GM15510 (cell line): ENCODE data around the gene FUOM.
A peak's percentile ranks its signal among the peaks of the same experiment; 100 is the strongest.

ENCODE experiments used
- POLR2A ChIP-seq: IDR thresholded peaks from 3 replicates; pipeline ENCODE4 v1.6.1; 2011; ENCODE audit warnings: borderline replicate concordance; ENCODE audit not compliant: insufficient read length; ENCODE audit errors: extremely low read depth

Gene FUOM

GRCh38 chr10:133357285-133358161, at the start of gene FUOM:
TSS of gene FUOM (minus strand) at chr10:133358019. CDS start at chr10:133358007, 12 bp downstream.
- peak; percentile 73 for TF ChIP-seq POLR2A

GRCh38 chr10:133405844-133406527, 48.2 kb upstream of the FUOM start:
- no peak for TF ChIP-seq POLR2A

GRCh38 chr10:133405272-133405671, 47.5 kb upstream of the FUOM start:
- TF ChIP-seq POLR2A, result no peak

- TF ChIP-seq POLR2A, result no peak
Measured at GRCh38 chr10:133403784-133404183, 46.0 kb upstream of the FUOM start.

- no peak for TF ChIP-seq POLR2A
Measured at GRCh38 chr10:133403359-133403758, 45.5 kb upstream of the FUOM start.

GRCh38 chr10:133401981-133402725, 44.3 kb upstream of the FUOM start:
- no peak for TF ChIP-seq POLR2A

GRCh38 chr10:133401500-133401899, 43.7 kb upstream of the FUOM start:
- TF ChIP-seq POLR2A, result no peak

- TF ChIP-seq POLR2A, result no peak
Measured at GRCh38 chr10:133400624-133401424, 43.0 kb upstream of the FUOM start.

- TF ChIP-seq POLR2A, result no peak
Measured at GRCh38 chr10:133399123-133399601, 41.3 kb upstream of the FUOM start.

- TF ChIP-seq POLR2A, result no peak
Measured at GRCh38 chr10:133397938-133398337, 40.1 kb upstream of the FUOM start.

GRCh38 chr10:133396035-133396624, 38.3 kb upstream of the FUOM start:
- TF ChIP-seq POLR2A, result no peak

GRCh38 chr10:133394801-133395221, 37.0 kb upstream of the FUOM start:
- TF ChIP-seq POLR2A, result no peak

- TF ChIP-seq POLR2A, result peak; percentile 87
Measured at GRCh38 chr10:133394064-133394663, 36.3 kb upstream of the FUOM start, which contains the start of gene MTG1. TSS of gene MTG1 (plus strand) at chr10:133394157. CDS start at chr10:133394221, 64 bp downstream.

- no peak for TF ChIP-seq POLR2A
Measured at GRCh38 chr10:133393401-133394063, 35.7 kb upstream of the FUOM start.
